ENCODE results near the gene PARD6A.

The PARD6A gene

DNA sequence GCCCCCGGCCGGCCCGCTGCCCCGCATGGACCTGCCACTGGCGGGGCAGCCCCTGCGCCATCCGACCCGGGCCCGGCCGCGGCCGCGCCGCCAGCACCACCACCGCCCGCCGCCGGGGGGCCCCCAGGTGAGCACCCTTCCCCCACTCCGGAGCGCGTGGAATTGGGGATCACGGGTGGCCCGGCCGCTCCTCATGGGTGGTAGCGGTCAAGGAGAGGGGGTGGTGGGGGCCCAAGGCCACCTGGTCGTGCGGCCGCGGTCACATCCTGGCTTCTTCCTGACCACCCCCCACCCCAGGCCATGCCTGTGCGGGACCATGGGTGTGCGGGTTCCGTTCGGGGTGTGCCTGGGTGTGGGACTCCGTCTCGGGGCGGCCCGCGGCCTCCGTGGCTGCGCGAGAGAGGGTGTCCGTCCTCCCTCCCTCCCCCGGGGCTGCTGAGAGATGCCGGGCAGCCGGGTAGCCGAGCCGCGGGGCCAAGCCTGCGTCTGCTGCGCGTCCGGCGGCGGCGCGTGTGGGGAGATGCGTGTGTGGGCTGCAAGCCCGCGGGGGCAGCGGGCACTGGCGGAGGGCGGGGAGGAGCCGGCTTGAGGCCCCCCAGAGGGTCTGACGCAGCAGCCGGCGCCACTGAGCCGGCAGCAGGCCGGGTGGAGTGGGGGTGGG, 7.5 kb upstream of the PARD6A start:
- TF ChIP-seq, protein P1, sequence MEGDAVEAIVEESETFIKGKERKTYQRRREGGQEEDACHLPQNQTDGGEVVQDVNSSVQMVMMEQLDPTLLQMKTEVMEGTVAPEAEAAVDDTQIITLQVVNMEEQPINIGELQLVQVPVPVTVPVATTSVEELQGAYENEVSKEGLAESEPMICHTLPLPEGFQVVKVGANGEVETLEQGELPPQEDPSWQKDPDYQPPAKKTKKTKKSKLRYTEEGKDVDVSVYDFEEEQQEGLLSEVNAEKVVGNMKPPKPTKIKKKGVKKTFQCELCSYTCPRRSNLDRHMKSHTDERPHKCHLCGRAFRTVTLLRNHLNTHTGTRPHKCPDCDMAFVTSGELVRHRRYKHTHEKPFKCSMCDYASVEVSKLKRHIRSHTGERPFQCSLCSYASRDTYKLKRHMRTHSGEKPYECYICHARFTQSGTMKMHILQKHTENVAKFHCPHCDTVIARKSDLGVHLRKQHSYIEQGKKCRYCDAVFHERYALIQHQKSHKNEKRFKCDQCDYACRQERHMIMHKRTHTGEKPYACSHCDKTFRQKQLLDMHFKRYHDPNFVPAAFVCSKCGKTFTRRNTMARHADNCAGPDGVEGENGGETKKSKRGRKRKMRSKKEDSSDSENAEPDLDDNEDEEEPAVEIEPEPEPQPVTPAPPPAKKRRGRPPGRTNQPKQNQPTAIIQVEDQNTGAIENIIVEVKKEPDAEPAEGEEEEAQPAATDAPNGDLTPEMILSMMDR (conservative IDR thresholded peaks at IDR 0.05; ENCODE audit: control insufficient read depth, insufficient read depth, low read depth, low read length), result no peak
- peak overlapping the region; percentile 35 for H3K4me3 ChIP-seq (ENCODE audit: control insufficient read depth, low read depth, low read length)
- no peak for DNase-seq (ENCODE audit: low read depth)

DNA sequence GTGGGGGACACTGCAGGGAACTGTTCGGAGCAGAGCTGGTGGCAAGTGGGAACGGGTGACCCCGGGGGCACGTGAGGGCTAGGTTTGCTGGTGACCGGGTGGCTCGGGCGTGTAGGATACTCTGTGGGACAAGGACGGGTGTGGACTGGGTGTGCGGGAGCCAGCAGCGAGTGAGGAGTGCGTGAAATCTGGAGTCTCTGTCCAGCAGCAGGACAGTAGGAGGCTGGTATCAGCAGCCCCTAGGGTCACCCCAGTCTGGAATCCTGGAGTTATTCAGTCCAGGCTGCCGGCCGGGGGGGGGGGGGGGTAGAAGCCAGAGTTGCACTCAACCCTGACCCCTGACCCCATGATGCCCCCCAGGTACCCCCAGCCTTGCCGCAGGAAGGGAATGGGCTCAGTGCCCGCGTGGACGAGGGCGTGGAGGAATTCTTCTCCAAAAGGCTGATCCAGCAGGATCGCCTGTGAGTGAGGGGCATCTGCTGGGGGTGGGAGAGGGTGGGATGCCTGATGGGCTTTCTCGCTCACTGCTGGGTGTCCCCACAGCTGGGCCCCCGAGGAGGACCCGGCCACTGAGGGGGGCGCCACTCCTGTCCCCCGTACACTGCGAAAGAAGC, 6.9 kb upstream of the PARD6A start:
- peak overlapping the region; percentile 13 for H3K4me3 ChIP-seq (ENCODE audit: control insufficient read depth, low read depth, low read length)

DNA sequence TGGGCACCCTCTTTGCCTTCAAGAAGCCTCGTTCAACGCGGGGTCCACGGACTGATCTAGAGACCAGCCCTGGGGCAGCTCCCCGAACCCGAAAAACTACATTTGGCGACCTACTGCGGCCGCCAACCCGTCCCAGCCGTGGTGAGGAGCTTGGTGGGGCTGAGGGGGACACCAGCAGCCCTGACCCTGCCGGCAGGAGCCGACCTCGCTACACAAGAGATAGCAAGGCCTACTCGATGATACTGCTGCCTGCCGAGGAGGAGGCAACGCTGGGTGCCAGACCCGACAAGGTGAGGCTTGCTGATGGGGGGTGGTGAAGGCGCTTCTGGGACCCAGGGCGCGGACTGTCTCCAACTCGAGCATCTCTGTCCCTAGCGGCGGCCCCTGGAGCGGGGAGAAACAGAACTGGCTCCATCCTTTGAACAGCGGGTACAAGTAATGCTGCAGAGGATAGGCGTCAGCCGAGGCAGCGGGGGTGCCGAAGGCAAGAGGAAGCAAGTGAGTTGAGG, 6.3 kb upstream of the PARD6A start:
- TF ChIP-seq, protein P1 (conservative IDR thresholded peaks at IDR 0.05; ENCODE audit: control insufficient read depth, insufficient read depth, low read depth, low read length), result no peak
- no peak overlapping the region for H3K4me3 ChIP-seq (ENCODE audit: control insufficient read depth, low read depth, low read length)
- no peak for DNase-seq (ENCODE audit: low read depth)

More for the DNA sequence above, 6.9 kb upstream of the PARD6A start:
- TF ChIP-seq, protein P1 (conservative IDR thresholded peaks at IDR 0.05; ENCODE audit: control insufficient read depth, insufficient read depth, low read depth, low read length), result no peak
- no peak for DNase-seq (ENCODE audit: low read depth)

DNA sequence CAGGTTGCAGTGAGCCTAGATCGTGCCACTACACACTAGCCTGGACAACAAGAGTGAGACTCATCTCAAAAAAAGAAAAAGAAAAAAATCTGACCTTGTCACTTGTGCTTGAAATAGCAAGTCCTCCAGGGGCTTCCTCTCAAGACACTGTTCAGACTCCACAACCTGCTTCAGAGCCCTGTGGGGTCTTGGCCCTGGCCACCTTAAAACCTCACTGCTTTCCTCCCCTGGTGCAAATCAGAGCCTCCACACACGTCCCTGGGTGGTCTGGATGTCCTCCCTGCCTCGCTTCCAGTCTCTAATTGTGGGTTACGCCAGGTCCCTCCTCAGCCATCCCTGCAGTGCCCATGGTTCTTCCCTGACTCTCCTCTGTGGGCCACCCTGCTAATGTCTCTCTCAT, 5.4 kb upstream of the PARD6A start:
- DNase-seq (ENCODE audit: low read depth), result no peak
- TF ChIP-seq, protein P1 (conservative IDR thresholded peaks at IDR 0.05; ENCODE audit: control insufficient read depth, insufficient read depth, low read depth, low read length), result no peak
- H3K4me3 ChIP-seq (ENCODE audit: control insufficient read depth, low read depth, low read length), result no peak overlapping the region

DNA sequence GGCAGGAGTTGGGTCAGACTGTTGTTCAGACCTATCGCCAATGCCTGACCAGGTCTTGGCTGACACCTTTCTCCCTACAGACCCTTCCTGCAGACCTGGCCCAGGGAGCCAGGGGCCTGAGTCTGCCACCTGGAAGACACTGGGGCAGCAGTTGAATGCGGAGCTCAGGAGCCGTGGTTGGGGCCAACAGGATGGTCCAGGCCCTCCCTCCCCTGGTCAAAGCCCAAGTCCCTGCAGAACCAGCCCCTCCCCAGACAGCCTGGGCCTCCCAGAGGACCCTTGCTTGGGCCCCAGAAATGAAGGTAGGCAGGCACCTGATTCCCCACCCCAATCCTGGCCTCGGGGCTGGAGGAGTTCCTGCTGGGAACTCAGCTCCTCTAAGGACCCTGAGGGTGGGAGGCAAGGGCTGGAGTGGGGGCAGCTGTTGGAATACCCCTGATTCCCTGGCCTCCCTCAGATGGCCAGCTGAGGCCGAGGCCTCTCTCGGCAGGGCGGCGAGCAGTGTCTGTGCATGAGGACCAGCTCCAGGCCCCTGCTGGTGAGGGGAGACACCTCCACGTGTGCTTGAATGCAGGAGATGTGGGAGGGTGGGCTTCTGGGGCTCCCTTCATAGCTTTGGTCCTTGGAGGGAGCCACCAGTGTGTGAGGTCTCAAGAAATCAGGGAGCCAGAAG, 4.3 kb upstream of the PARD6A start:
- DNase-seq (ENCODE audit: low read depth), result no peak
- TF ChIP-seq, protein P1 (conservative IDR thresholded peaks at IDR 0.05; ENCODE audit: control insufficient read depth, insufficient read depth, low read depth, low read length), result no peak
- H3K4me3 ChIP-seq (ENCODE audit: control insufficient read depth, low read depth, low read length), result no peak overlapping the region

DNA sequence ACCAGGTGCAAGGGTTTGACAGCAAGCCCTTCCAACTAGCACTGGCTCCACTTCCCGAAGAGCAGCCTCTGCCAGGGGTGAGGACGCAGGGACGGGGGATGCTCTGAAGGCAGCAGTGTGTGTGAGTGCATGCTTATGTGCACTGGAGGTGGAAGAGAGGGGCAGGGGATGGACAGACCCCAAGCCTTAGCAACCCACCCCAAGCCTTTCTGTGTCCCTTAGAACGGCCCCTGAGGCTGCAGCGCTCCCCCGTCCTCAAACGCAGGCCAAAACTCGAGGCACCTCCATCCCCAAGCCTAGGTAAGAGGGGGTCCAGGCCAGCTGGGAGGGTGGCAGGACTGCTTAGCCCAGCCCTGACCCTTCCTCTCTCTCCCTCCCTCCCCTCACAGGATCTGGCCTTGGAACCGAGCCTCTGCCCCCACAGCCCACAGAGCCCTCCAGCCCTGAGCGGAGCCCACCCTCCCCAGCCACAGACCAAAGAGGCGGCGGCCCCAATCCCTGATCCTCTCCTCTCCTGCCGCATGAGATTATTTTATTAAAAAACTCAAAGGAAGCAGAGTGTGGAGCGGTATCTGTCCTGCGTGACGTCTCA, 3.6 kb upstream of the PARD6A start:
- no peak for DNase-seq (ENCODE audit: low read depth)
- H3K4me3 ChIP-seq (ENCODE audit: control insufficient read depth, low read depth, low read length), result no peak overlapping the region
- TF ChIP-seq, protein P1 (conservative IDR thresholded peaks at IDR 0.05; ENCODE audit: control insufficient read depth, insufficient read depth, low read depth, low read length), result no peak

Measured in fibroblast of mammary gland (primary cell).